ENCODE measurements around the gene KCNAB2. TPM values are rescaled to one million over a fixed set of nuclear protein-coding genes. Genes with fewer than 3 reads are reported as not detected.
A peak's percentile ranks its signal among the peaks of the same experiment; 100 is the strongest.

The KCNAB2 gene
- total RNA-seq, 1 donor = 5.8 TPM

DNA sequence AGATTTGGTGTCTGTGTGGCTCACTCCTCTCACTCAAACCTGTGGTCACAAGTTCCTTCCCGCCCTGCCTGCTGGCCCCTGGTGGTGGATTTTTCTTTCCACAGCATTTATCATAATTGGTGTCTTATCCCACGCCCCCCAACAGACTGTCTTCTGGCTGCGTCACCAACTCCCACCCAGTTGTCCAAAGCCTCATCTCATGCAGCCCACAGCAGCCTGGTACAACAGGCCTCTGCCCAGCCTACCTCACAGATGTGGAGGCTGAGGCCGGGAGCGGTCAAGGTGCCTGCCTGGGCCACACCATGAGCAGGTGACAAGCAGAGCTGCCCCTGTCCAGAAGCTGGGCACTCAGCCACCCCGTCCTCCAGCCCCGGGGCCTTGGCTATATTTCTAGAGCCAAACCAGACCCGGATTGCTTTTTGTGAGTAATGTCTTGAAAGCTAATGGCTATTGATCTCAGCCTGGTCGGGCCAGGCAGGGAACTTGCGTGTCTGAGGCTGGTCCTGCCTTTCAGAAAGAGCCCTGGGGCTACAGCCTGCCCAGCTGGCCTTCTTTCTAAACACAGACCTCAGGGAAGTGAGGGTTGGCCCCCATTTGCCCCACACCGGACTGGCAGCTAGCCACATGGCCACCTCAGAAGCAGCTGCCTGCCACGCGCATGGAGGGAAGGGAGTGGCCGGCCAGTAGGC, 2.6 kb downstream of the KCNAB2 start:
- no peaks in the 10 kb centered on the region for H3K79me2 ChIP-seq (ENCODE audit: insufficient read depth, low read length)
- DNase-seq (ENCODE audit: insufficient read length, low spot score, missing footprints) = peak; percentile 66
- H3K4me2 ChIP-seq (ENCODE audit: insufficient read depth, low read length) = no peak overlapping the region
- TF ChIP-seq CTCF (IDR thresholded peaks at IDR 0.05; ENCODE audit: extremely low read depth, low read depth, low read length) = no peak
- no peak overlapping the region for H3K27ac ChIP-seq (ENCODE audit: low read depth, low read length)
- no peaks in the 10 kb centered on the region for H3K36me3 ChIP-seq (ENCODE audit: insufficient read depth, low read length)
- no peaks in the 10 kb centered on the region for H3K4me1 ChIP-seq (ENCODE audit: insufficient read depth, low read length)
- H2AFZ ChIP-seq (ENCODE audit: low read length) = no peak overlapping the region
- H3K4me3 ChIP-seq (ENCODE audit: insufficient read depth, low read length) = no peak overlapping the region
- no peaks in the 10 kb centered on the region for H3K9me3 ChIP-seq (ENCODE audit: low read depth, low read length)
- no peaks in the 10 kb centered on the region for H3K27me3 ChIP-seq (ENCODE audit: insufficient read depth, low read length)
- H4K20me1 ChIP-seq (ENCODE audit: insufficient read depth, low read length) = peaks cover 11% of the 10 kb centered on the region

DNA sequence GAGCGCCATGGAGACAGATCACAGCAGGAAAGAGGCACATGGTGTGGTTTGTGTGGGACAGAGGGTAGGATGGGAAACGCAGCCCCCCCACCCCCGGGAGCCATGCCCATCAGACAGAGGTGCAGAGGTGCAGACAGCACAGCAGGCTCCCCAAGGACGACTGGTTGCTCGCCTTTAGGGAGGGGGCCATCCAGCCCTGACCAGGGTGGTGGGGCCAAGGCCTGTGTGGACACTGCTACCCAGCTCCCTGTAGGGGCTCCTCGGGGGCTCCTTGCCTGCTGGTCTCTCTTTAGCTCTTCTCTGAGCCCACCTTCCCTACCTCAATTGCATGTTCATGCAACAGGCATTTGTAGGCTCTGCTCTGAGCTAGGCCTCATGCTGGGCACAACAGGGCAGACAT, 3.7 kb downstream of the KCNAB2 start:
- H4K20me1 ChIP-seq (ENCODE audit: insufficient read depth, low read length) = peaks cover 15% of the 10 kb centered on the region
- no peaks in the 10 kb centered on the region for H3K4me1 ChIP-seq (ENCODE audit: insufficient read depth, low read length)
- no peak for TF ChIP-seq CTCF (IDR thresholded peaks at IDR 0.05; ENCODE audit: extremely low read depth, low read depth, low read length)
- no peak overlapping the region for H2AFZ ChIP-seq (ENCODE audit: low read length)
- no peak for DNase-seq (ENCODE audit: insufficient read length, low spot score, missing footprints)
- H3K36me3 ChIP-seq (ENCODE audit: insufficient read depth, low read length) = no peaks in the 10 kb centered on the region
- H3K4me3 ChIP-seq (ENCODE audit: insufficient read depth, low read length) = no peak overlapping the region
- no peak overlapping the region for H3K27ac ChIP-seq (ENCODE audit: low read depth, low read length)
- no peaks in the 10 kb centered on the region for H3K9me3 ChIP-seq (ENCODE audit: low read depth, low read length)
- H3K79me2 ChIP-seq (ENCODE audit: insufficient read depth, low read length) = no peaks in the 10 kb centered on the region
- H3K27me3 ChIP-seq (ENCODE audit: insufficient read depth, low read length) = no peaks in the 10 kb centered on the region
- H3K4me2 ChIP-seq (ENCODE audit: insufficient read depth, low read length) = no peak overlapping the region

GRCh38 chr1:6051423-6051822, 5.7 kb downstream of the KCNAB2 start:
- DNase-seq (ENCODE audit: insufficient read length, low spot score, missing footprints) = no peak
- H3K4me1 ChIP-seq (ENCODE audit: insufficient read depth, low read length) = no peaks in the 10 kb centered on the region
- no peaks in the 10 kb centered on the region for H3K27me3 ChIP-seq (ENCODE audit: insufficient read depth, low read length)
- H4K20me1 ChIP-seq (ENCODE audit: insufficient read depth, low read length) = peaks cover 15% of the 10 kb centered on the region
- H2AFZ ChIP-seq (ENCODE audit: low read length) = no peak overlapping the region
- no peak overlapping the region for H3K4me3 ChIP-seq (ENCODE audit: insufficient read depth, low read length)
- no peak overlapping the region for H3K4me2 ChIP-seq (ENCODE audit: insufficient read depth, low read length)
- TF ChIP-seq CTCF (IDR thresholded peaks at IDR 0.05; ENCODE audit: extremely low read depth, low read depth, low read length) = no peak
- H3K79me2 ChIP-seq (ENCODE audit: insufficient read depth, low read length) = no peaks in the 10 kb centered on the region
- H3K27ac ChIP-seq (ENCODE audit: low read depth, low read length) = no peak overlapping the region
- H3K9me3 ChIP-seq (ENCODE audit: low read depth, low read length) = no peaks in the 10 kb centered on the region
- no peaks in the 10 kb centered on the region for H3K36me3 ChIP-seq (ENCODE audit: insufficient read depth, low read length)

DNA sequence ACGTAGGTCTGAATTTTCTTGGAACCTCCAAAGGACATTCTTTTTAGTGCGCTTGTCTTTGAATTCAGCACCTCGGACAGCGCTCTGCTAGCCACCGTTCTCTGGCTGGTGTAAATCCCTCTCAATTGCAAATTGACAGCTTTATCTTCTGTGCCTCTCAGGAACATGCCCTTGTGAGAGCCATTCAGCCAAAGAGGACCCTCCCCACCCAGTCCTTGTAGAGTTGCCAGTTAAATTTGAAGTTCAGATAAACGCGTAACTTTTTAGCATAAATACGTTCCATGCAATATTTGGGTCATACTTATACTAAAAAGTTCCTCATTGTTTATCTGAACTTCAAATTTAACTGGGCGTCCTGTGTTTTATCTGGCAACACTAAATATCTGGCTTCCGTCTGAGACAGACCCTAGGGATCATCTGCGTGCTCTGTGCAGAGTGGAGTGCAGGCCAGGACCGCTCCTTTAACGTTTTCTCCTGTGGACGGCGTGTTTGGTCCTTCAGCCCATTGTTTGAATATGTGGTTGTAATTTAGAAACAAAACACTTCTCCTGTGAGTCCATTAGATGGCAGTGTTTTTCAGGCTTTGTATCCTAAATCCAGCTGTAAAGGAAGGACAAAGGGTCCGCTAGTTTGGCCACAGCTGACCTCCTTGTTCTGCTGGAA, 7.0 kb downstream of the KCNAB2 start:
- no peak overlapping the region for H3K4me2 ChIP-seq (ENCODE audit: insufficient read depth, low read length)
- no peaks in the 10 kb centered on the region for H3K4me1 ChIP-seq (ENCODE audit: insufficient read depth, low read length)
- peak; percentile 51 for TF ChIP-seq CTCF (IDR thresholded peaks at IDR 0.05; ENCODE audit: extremely low read depth, low read depth, low read length)
- H3K27ac ChIP-seq (ENCODE audit: low read depth, low read length) = no peak overlapping the region
- no peaks in the 10 kb centered on the region for H3K79me2 ChIP-seq (ENCODE audit: insufficient read depth, low read length)
- peaks cover 15% of the 10 kb centered on the region for H4K20me1 ChIP-seq (ENCODE audit: insufficient read depth, low read length)
- H3K4me3 ChIP-seq (ENCODE audit: insufficient read depth, low read length) = no peak overlapping the region
- H3K36me3 ChIP-seq (ENCODE audit: insufficient read depth, low read length) = no peaks in the 10 kb centered on the region
- H3K9me3 ChIP-seq (ENCODE audit: low read depth, low read length) = no peaks in the 10 kb centered on the region
- DNase-seq (ENCODE audit: insufficient read length, low spot score, missing footprints) = peak; percentile 94
- no peaks in the 10 kb centered on the region for H3K27me3 ChIP-seq (ENCODE audit: insufficient read depth, low read length)
- H2AFZ ChIP-seq (ENCODE audit: low read length) = no peak overlapping the region

Measured in osteoblast (primary cell).